ENCODE data around the gene METTL16.
"Not testable (repeated sequence)": the region's sequence is repeated elsewhere in the genome, so short reads cannot be mapped to it uniquely, and the experiment has no call there.

DNA sequence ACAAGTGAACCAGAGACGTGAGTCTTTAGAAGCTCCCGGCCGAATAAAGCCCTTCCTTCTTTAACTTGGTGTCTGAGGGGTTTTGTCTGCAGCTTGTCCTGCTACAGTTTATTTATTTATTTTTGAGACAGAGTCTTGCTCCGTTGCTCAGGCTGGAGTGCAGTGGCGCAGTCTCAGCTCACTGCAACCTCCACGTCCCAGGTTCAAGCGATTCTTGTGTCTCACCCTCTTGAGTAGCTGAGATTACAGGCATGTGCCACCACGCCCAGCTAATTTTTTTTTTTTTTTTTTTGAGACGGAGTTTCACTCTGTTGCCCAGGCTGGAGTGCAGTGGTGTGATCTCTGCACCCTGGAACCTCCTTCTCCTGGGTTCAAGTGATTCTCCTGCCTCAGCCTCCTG, 36.3 kb upstream of the METTL16 start:
- TF ChIP-seq POLR2A (IDR thresholded peaks at IDR 0.05; ENCODE audit: low read length); GATA1 (IDR thresholded peaks at IDR 0.05; ENCODE audit: low read depth, low read length): not testable (repeated sequence)

Data from erythroblast (primary cell).